HG03025 (cell line): ENCODE results near the gene STRIP2.

Experiments used
- ATAC-seq: cut with Tn5 transposase; IDR thresholded peaks from one replicate; pipeline ENCODE4 v1.9.1; 2021; ENCODE audit warnings: mild to moderate bottlenecking, moderate library complexity; ENCODE audit not compliant: unreplicated experiment, low FRiP score

STRIP2 gene

GRCh38 chr7:129482781-129483180, 48.5 kb downstream of the STRIP2 start:
- ATAC-seq: no peak

- no peak for ATAC-seq
These were observed 55.3 kb downstream of the STRIP2 start for GRCh38 chr7:129489491-129489890.

- ATAC-seq: no peak
These were observed 58.2 kb downstream of the STRIP2 start for GRCh38 chr7:129492391-129492790.

- ATAC-seq: no peak
These were observed 59.3 kb downstream of the STRIP2 start for GRCh38 chr7:129493555-129493954.

- ATAC-seq: peak; percentile 57
These were observed 59.8 kb downstream of the STRIP2 start for GRCh38 chr7:129494041-129494440.

DNA sequence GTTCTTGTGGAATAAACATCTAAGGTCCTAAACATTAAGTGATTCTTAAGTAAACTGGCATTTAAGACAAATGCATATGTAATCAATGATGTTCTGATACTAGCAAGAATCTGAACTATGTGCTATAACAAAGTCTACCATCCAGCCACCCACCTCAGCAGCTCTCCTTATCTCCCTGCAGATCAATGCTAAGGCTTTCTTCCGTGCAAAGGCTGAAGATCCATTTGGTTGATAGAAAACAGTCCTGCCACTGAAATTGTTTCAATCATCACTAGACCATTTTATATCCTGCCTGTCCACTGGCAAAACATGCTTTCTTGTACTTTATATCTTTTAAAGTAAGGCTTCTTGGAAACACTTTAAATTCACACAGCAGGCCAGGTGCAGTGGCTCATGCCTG, 61.8 kb downstream of the STRIP2 start:
- no peak for ATAC-seq

- ATAC-seq: no peak
These were observed 62.4 kb downstream of the STRIP2 start for GRCh38 chr7:129496653-129497052.

DNA sequence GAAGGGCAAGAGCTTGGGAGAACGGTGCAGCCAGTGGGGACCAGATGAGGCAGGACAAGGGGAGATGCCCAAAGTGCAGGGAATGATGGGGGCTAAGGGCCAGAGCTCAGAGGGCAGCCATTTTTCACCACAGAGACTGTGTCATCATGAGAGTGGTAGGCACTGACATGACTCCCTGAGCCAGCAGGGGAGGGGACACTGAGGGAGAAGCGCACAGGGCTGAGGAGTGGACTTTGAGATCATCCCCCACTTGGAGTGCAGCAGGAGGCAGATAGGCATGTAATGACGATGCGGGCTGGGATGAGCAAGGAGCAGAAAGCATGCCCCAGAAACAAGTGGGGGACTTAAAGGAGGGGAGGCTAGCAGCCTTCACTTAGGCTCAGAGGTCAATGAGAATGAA, 62.9 kb downstream of the STRIP2 start:
- no peak for ATAC-seq

GRCh38 chr7:129498021-129498420, 63.8 kb downstream of the STRIP2 start:
- no peak for ATAC-seq

- no peak for ATAC-seq
These were observed 65.8 kb downstream of the STRIP2 start for GRCh38 chr7:129499999-129500398.

DNA sequence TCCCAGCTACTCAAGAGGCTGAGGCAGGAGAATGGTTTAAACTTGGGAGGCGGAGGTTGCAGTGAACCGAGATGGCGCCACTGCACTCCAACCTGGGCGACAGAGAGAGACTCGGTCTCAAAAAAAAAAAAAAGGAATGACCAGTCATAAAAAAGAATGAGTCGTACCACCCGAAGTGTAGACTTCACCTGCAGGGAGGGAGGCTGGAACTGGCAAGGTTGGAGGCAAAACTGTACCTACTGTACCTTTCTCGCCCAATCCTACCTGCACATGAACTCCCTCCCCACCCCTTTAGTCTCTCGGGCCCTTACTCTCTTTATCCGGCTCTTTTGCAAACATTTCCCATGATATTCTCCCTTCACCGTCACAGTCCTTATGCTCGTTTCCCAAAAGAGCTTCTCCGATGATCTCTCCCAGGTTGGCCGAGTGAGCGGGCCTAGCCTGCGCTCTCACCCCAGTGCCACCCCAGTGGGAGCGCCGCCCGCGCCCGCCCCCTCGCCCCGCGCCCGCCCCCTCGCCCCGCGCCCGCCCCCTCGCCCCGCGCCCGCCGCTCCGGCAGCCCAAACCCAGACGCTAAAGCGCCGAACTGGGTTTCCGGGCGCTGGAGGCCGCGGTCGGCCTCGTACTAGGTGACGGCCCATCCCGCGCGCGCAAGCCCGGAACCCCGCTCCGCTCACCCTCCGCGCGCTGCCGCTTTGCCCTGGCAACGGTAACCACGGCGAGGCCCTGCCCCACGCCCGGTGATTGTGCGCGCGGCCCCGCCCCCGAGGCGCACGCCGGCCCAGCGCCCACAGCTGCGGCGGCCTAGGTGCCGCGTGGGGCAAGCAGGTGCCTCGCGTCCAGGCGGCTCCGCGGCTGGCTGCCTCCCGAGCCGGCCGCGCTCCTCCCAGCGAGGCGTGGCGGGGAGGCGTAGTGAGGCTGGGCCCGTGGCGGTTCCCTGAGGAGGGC, 67.8 kb downstream of the STRIP2 start, which contains the start of gene SMKR1:
TSS of gene SMKR1 (plus strand) at position 772 of the 948 bp plus-strand sequence. CDS start 294 bp downstream, outside the sequence.
- ATAC-seq: peak; percentile 84

DNA sequence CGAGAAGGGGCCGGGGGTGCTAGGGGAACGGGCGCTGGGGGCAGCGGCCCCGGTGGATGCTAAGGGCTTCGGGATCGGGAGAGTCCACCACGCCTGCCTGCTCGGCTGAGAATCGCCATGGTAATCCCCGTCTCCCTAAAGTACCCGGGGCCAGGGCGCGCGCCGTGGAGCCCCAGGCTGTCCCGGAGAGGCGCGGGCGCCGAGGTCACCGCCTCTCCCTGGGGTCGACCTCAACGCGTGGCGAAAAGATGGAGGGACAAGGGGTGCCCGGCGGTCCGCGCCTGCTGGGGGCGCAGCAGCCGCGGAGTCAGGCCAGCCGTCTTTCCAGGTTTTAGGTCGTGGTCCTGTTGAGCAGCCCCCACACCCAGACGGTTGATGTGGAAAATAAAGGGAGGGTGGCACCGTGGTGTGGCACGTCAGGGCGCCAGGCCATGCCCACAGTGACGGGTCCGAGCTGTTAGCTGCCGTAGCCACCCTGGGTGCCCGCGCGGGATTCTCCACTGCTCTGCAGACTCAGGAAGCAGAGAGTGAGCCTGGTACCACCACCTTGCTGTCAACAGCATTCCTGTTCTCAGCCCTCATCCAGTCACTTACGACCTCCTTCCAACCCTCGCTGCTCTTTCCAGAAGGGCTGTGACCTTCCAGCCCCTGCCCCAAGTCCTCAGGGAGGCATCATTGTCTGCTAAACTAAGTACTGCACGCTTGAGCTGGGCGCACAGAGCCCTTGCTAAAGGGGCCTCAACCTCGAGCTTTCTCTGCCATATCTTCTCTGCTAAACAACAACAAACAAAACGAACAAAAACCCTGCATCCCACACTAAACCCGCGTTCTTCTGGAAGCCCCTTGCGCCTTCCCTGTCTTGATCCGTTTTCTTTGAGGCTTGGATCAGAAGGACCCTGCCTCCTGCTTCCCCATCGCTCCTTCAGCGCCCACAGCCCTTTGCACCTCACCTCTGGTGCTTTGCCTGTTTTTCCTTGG, 68.8 kb downstream of the STRIP2 start:
- peak; percentile 14 for ATAC-seq

GRCh38 chr7:129503725-129504124, 69.5 kb downstream of the STRIP2 start:
- ATAC-seq: no peak

- no peak for ATAC-seq
These were observed 78.0 kb downstream of the STRIP2 start for GRCh38 chr7:129512192-129512591.

DNA sequence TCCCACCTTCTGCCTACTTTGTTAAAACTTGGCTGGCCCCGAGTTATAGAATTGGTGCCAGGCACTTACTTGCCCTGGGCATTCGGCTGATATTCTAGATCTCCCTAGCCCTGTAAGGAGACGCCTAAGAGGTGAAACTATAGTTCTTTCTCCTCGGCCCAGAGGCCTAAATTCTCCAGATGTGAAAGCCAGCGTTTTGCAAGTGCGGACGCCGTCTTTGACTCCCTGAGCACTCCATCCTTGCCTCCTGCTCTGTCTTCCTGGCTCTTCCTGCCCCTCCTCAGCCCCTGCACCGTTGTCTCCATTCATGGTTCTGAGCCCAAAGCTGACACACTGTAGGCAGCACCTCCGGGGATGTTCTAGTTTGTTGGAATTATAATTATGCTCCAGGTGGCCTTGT, 79.3 kb downstream of the STRIP2 start:
- no peak for ATAC-seq

DNA sequence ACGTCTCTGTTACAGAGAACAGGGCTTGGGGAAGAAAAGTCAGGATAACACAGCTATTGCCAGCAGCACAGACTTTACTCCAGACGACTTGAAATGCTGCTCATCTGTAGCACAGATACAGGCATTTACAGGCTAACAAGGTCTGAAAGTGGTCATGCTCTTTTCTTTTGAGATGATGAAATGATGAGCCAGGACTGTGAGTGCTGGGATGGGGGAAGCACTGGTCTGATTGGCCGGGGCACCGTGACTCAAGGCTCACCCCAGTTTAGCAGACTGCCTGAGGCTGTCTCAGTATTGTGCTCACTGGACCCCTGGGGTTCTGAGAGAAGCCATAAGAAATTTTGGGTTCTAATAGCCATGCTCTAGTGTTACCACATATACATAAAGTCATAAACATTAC, 80.5 kb downstream of the STRIP2 start:
- ATAC-seq: no peak

DNA sequence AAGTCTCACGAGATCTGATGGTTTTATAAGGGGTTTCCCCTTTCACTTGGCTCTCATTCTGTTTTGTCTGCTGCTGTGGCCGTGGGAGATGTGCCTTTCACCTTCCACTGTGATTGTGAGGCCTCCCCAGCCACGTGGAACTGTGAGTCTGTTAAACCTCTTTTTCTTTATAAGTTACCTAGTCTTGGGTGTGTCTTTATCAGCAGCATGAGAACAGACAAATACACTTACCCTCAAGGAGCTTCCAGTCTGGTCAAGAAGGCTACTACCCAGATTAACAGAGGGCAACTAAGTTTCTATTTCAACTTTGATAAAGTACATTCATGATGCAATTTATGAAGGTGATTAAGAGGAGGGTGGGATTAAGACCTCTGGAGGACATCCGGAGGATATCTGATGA, 81.1 kb downstream of the STRIP2 start:
- ATAC-seq: no peak

GRCh38 chr7:129517931-129518330, 83.7 kb downstream of the STRIP2 start:
- no peak for ATAC-seq

DNA sequence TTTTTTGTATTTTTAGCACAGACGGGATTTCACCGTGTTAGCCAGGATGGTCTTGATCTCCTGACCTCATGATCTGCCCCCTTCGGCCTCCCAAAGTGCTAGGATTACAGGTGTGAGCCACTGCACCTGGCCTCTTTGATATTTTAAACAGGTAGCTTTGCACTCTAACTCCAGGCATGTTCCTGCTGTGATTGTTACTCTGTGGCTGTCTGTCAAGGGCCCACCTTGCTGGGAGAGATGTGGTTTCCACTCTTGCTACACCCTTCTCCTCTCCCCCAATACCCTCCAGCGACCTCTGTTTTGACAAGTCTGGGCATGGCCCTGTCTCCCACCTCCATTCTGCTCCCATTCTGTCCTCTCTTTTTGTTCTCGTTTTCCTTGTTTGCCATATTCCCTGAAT, 85.2 kb downstream of the STRIP2 start:
- no peak for ATAC-seq

DNA sequence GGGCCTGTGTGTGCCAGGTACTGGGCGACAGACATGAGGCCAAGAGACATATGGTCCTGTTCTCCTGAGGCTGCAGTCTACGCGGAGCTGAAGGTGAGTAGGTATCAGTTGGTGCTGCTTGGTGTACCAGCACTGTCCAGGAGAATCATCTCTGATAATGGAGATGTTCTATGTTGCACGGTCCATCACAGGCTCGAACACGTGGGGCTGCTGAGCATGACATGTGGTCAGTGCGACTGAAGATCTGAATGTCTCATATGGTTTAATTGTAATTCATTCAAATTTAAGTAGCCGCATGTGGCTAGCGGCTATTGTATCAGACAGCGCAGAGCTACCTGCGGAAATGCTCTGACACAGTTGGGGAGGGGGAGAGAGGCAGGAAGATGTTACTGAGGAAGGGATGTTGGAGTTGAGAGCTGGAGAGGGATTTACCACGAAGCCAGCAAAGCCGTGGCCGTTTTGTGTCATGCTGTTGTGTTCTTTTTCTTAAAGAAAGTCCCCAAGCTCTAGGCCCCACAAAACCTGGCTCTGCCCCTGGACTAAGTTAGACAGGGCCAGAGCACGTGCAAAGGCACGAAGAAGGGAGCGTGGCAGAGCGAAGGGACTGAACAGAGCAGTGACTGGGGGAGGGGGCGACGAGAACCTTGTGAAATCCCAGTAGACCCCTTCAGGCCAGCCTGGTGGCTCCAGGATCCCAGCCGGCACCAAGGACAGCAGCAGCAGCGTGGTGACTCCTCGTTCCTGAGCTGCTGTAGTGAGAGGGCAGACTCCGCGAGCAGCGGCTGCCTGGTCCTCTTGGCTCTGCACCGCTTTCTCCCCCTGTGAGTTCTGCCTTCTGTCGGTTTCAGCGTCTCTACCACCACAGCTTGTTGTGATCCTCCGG, 88.1 kb downstream of the STRIP2 start:
- no peak for ATAC-seq
